ENCODE results near the gene MICALL2.

- TF ChIP-seq POLR2A (IDR thresholded peaks at IDR 0.05) (no peak), POLR2AphosphoS5 (IDR thresholded peaks at IDR 0.05) (no peak), EP300 (IDR thresholded peaks at IDR 0.05; ENCODE audit: low read depth) (no peak)
- TF ChIP-seq, protein P1, sequence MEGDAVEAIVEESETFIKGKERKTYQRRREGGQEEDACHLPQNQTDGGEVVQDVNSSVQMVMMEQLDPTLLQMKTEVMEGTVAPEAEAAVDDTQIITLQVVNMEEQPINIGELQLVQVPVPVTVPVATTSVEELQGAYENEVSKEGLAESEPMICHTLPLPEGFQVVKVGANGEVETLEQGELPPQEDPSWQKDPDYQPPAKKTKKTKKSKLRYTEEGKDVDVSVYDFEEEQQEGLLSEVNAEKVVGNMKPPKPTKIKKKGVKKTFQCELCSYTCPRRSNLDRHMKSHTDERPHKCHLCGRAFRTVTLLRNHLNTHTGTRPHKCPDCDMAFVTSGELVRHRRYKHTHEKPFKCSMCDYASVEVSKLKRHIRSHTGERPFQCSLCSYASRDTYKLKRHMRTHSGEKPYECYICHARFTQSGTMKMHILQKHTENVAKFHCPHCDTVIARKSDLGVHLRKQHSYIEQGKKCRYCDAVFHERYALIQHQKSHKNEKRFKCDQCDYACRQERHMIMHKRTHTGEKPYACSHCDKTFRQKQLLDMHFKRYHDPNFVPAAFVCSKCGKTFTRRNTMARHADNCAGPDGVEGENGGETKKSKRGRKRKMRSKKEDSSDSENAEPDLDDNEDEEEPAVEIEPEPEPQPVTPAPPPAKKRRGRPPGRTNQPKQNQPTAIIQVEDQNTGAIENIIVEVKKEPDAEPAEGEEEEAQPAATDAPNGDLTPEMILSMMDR (IDR thresholded peaks at IDR 0.05): no peak
Observed at GRCh38 chr7:1449951-1450350, 9.3 kb downstream of the MICALL2 start.
